Effector CD4-positive, alpha-beta T cell (primary cell): Measurements from ENCODE around the gene USP17L13. TPM values are rescaled to one million over a fixed set of nuclear protein-coding genes. Genes with fewer than 3 reads are reported as not detected.
A peak's percentile ranks its signal among the peaks of the same experiment; 100 is the strongest.
"Not testable (repeated sequence)": the region's sequence is repeated elsewhere in the genome, so short reads cannot be mapped to it uniquely, and the experiment has no call there.

Source experiments
- DNase-seq: peaks from one replicate; pipeline ENCODE4 v3.0.0-alpha.2; 2020
- total RNA-seq: gene quantifications from one replicate; lab custom pipeline; 2026; lab: John Stamatoyannopoulos, UW

The USP17L13 gene
- total RNA-seq = not detected

GRCh38 chr4:9224596-9224995, at the start of gene USP17L13:
Gene USP17L13, plus strand, starts transcription at chr4:9224896. Its CDS starts 0 bp downstream, at chr4:9224896.
- DNase-seq = not testable (repeated sequence)

- DNase-seq = not testable (repeated sequence)
Observed at GRCh38 chr4:9210357-9210756, 14.3 kb upstream of the USP17L13 start, which contains the start of gene USP17L10. Gene USP17L10, plus strand, starts transcription at chr4:9210657. Its CDS starts 0 bp downstream, at chr4:9210657.

GRCh38 chr4:9214701-9215100, 10.0 kb upstream of the USP17L13 start:
- DNase-seq = not testable (repeated sequence)

DNA sequence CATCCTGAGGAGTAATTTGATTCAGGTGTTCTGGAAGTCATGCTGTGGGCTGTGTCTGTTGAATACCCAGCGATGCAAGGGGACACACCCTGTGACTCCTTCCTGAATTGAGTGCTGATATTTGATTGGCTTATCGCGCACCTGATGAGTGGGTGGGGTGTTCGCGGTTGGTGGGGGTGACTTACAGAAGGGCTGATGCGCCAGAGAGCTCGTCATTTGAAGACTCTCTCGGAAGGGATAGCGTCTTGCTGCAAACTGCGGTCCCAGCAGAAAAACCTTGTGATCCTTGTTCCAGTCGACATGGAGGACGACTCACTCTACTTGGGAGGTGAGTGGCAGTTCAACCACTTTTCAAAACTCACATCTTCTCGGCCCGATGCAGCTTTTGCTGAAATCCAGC, 9.6 kb upstream of the USP17L13 start, which contains the start of gene USP17L11:
Gene USP17L11, plus strand, starts transcription at position 301 of the 400 bp plus-strand sequence. Its CDS starts 0 bp downstream, at position 301.
- DNase-seq = not testable (repeated sequence)

DNA sequence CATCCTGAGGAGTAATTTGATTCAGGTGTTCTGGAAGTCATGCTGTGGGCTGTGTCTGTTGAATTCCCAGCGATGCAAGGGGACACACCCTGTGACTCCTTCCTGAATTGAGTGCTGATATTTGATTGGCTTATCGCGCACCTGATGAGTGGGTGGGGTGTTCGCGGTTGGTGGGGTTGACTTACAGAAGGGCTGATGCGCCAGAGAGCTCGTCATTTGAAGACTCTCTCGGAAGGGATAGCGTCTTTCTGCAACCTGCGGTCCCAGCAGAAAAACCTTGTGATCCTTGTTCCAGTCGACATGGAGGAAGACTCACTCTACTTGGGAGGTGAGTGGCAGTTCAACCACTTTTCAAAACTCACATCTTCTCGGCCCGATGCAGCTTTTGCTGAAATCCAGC, 4.8 kb upstream of the USP17L13 start, which contains the start of gene USP17L12:
Gene USP17L12, plus strand, starts transcription at position 301 of the 400 bp plus-strand sequence. Its CDS starts 0 bp downstream, at position 301.
- not testable (repeated sequence) for DNase-seq

- DNase-seq = not testable (repeated sequence)
Observed at GRCh38 chr4:9230249-9230648, 5.6 kb downstream of the USP17L13 start.

GRCh38 chr4:9234085-9234484, 9.4 kb downstream of the USP17L13 start, which contains the start of gene USP17L15:
Gene USP17L15, plus strand, starts transcription at chr4:9234385. Its CDS starts 0 bp downstream, at chr4:9234385.
- DNase-seq = not testable (repeated sequence)

GRCh38 chr4:9238461-9238860, 13.8 kb downstream of the USP17L13 start:
- DNase-seq = not testable (repeated sequence)

DNA sequence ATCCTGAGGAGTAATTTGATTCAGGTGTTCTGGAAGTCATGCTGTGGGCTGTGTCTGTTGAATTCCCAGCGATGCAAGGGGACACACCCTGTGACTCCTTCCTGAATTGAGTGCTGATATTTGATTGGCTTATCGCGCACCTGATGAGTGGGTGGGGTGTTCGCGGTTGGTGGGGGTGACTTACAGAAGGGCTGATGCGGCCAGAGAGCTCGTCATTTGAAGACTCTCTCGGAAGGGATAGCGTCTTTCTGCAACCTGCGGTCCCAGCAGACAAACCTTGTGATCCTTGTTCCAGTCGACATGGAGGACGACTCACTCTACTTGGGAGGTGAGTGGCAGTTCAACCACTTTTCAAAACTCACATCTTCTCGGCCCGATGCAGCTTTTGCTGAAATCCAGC, 18.9 kb downstream of the USP17L13 start, which contains the start of gene USP17L17:
Gene USP17L17, plus strand, starts transcription at position 301 of the 400 bp plus-strand sequence. Its CDS starts 0 bp downstream, at position 301.
- DNase-seq = not testable (repeated sequence)

DNA sequence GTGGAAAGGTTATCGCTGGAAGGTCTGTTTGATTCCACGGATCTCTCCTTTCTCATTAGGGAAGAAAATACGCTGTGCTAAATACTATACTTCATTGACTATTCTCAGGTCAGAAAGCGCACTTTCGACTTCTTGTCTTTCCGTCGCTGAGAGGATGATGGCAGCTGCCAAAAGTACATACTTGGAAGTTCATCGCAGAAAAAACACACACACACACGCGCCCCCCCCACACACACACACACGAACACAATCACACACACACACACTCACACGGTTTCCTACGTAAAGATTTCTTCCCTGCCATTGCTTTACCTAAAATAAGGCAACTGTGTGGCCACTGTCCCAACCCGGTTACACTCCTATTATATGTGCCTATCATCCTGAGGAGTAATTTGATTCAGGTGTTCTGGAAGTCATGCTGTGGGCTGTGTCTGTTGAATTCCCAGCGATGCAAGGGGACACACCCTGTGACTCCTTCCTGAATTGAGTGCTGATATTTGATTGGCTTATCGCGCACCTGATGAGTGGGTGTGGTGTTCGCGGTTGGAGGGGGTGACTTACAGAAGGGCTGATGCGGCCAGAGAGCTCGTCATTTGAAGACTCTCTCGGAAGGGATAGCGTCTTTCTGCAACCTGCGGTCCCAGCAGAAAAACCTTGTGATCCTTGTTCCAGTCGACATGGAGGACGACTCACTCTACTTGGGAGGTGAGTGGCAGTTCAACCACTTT, 23.4 kb downstream of the USP17L13 start, which contains the start of gene USP17L18:
Gene USP17L18, plus strand, starts transcription at position 678 of the 728 bp plus-strand sequence. Its CDS starts 0 bp downstream, at position 678.
- not testable (repeated sequence) for DNase-seq

DNA sequence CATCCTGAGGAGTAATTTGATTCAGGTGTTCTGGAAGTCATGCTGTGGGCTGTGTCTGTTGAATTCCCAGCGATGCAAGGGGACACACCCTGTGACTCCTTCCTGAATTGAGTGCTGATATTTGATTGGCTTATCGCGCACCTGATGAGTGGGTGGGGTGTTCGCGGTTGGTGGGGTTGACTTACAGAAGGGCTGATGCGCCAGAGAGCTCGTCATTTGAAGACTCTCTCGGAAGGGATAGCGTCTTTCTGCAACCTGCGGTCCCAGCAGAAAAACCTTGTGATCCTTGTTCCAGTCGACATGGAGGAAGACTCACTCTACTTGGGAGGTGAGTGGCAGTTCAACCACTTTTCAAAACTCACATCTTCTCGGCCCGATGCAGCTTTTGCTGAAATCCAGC, 28.4 kb downstream of the USP17L13 start, which contains the start of gene USP17L19:
Gene USP17L19, plus strand, starts transcription at position 301 of the 400 bp plus-strand sequence. Its CDS starts 0 bp downstream, at position 301.
- not testable (repeated sequence) for DNase-seq

- DNase-seq = not testable (repeated sequence)
Observed at GRCh38 chr4:9257824-9258223, 33.1 kb downstream of the USP17L13 start, which contains the start of gene USP17L20. Gene USP17L20, plus strand, starts transcription at chr4:9258124. Its CDS starts 0 bp downstream, at chr4:9258124.

GRCh38 chr4:9262572-9262971, 37.9 kb downstream of the USP17L13 start, which contains the start of gene USP17L21:
Gene USP17L21, plus strand, starts transcription at chr4:9262872. Its CDS starts 0 bp downstream, at chr4:9262872.
- not testable (repeated sequence) for DNase-seq

- not testable (repeated sequence) for DNase-seq
Observed at GRCh38 chr4:9267319-9267718, 42.6 kb downstream of the USP17L13 start, which contains the start of gene USP17L22. Gene USP17L22, plus strand, starts transcription at chr4:9267619. Its CDS starts 0 bp downstream, at chr4:9267619.

DNA sequence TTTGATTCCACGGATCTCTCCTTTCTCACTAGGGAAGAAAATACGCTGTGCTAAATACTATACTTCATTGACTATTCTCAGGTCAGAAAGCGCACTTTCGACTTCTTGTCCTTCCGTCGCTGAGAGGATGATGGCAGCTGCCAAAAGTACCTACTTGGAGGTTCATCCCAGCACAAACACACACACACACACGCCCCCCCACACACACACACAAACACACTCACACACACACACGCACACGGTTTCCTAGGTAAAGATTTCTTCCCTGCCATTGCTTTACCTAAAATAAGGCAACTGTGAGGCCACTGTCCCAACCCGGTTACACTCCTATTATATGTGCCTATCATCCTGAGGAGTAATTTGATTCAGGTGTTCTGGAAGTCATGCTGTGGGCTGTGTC, 47.0 kb downstream of the USP17L13 start:
- DNase-seq = peak; percentile 5
